Mesodermal cell (in vitro differentiated cells): ENCODE data around the gene WDR54.
A peak's percentile ranks its signal among the peaks of the same experiment; 100 is the strongest.

Experiments
- H3K27ac ChIP-seq: 2 replicates; pipeline ENCODE4 v1.7.0; 2013; ENCODE audit warnings: mild to moderate bottlenecking, low read depth, low read length, moderate library complexity; ENCODE audit not compliant: severe bottlenecking
- H3K36me3 ChIP-seq: 2 replicates; pipeline ENCODE4 v1.7.1; 2013; ENCODE audit warnings: mild to moderate bottlenecking, low read length, moderate library complexity; ENCODE audit not compliant: control insufficient read depth, insufficient read depth
- H3K4me1 ChIP-seq: one replicate; pipeline ENCODE4 v1.7.1; 2013; ENCODE audit warnings: mild to moderate bottlenecking, low read length; ENCODE audit not compliant: insufficient read depth, control insufficient read depth, poor library complexity, severe bottlenecking
- H3K4me3 ChIP-seq: 2 replicates; pipeline ENCODE4 v1.7.0; 2013; ENCODE audit warnings: low read length, control low read depth, mild to moderate bottlenecking; ENCODE audit not compliant: insufficient read depth, poor library complexity, severe bottlenecking; ENCODE audit errors: extremely low read depth
- H3K9me3 ChIP-seq: 2 replicates; pipeline ENCODE4 v1.7.1; 2013; ENCODE audit warnings: mild to moderate bottlenecking, low read length, moderate library complexity; ENCODE audit not compliant: control insufficient read depth
- WGBS, 2 experiments: methylation state at CpG; one replicate each; pipeline ENCODE4 v1.1.5; 2013; ENCODE audit warnings: missing lambda C conversion rate in 2 of 2; ENCODE audit not compliant: insufficient coverage in 2 of 2; 5-methylcytosine and 5-hydroxymethylcytosine counted together

The WDR54 gene

DNA sequence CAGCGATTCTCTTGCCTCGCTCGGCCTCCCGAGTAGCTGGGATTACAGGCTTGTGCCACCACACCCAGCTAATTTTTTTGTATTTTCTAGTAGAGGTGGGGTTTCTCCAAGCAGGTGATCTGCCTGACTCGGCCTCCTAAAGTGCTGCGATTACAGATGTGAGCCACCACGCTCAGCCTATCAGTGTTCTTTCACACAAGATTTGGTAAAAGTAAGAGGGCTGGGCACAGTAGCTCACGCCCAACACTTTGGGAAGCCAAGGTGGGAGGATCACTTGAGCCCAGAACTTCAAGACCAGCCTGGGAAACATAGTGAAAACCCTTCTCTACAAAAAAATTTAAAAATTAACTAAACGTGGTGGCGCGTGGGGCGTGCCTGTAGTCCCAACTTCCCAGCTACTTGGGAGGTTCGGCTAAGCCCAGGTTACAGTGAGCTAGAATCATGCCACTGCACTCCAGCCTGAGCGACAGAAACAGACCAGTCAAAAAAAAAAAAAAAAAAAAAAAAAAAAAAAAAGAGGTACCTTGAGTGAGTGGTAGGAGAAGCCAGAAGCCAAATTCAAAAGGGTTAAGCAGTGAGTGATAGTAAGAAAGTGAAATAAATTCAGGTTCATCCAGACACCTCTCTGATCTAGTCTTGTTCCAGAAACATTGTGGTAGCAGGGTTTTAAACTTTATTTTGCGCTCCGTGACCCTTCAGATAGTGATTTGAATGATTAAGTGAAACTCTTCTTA lies 50.0 kb downstream of the WDR54 start:
- Histone ChIP-seq H3K9me3 (no peaks in the 10 kb centered on the region), H3K36me3 (peaks cover 25% of the 10 kb centered on the region), H3K4me1 (peaks cover 7% of the 10 kb centered on the region), H3K4me3 (peak overlapping the region; percentile 79), H3K27ac (peak overlapping the region; percentile 66)
- 82 to 93% methylated on average over 8 to 9 of the region's 16 CpGs for WGBS, 2 experiments

DNA sequence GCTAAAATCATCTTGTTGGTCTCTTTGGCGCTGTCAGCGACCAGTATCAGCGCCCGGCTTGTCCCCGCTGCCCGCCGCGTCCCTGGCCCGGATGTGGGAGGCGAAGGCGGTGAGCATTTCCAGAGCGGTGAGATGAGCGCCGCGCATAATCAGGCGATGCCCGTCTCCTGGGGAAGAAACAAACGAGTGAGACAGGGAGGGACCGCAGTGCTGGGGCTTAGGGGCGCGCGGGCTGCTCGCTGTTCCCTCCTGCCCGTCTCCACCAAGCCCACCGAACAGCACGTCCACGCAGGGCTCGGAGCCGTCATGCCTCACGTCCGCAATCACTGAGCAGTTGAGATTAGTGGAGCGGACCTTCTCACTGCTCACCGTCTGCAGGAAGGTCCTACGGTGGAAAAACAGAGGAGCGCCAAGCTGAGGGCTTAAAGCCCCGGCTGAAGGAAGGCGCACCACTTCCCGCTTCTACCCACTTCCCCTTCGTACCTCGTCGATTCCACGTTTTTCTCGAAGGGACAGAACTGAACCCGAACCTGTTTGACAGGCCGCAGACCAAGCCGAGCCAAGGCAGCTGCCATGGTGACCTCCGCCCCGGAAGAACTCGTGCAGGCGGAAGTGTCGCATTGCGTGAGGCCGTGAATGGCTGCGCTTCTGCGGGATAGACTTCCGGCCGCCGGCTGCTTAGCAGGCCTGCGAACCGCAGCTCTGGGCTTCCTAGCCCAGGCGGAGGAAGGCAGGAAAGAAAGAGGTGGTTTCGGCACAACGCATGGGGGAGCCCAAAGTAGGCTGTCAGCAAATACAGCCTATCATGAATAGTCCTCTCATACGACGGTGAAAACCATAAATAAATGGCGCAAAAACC lies 50.8 kb downstream of the WDR54 start, which contains the start of gene MRPL53:
TSS of gene MRPL53 (minus strand) at position 595 of the 859 bp plus-strand sequence. CDS start at position 575, 20 bp downstream.
- Histone ChIP-seq H3K9me3 (no peaks in the 10 kb centered on the region), H3K27ac (peak within 1 kb of the TSS; percentile 66), H3K4me3 (peak within 1 kb of the TSS; percentile 79), H3K4me1 (peaks cover 7% of the 10 kb centered on the region), H3K36me3 (peaks cover 31% of the 10 kb centered on the region)
- 1 to 2% methylated on average over 36 to 64 of the region's 66 CpGs for WGBS, 2 experiments

DNA sequence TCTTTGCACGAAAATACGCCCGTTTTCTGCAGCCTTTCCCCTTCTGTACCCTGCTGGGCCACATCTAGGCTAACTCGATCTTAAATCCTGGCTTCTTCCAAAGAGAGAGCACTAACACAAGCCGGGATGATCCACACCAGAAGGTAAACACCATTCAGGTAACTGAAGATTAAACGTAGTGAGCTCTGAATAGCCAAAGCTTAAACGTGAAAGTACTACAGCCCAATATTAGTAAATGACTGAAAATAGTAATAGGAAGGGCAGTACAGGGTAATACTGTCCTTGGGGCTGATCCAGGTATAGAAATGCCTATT lies 51.4 kb downstream of the WDR54 start:
- Histone ChIP-seq H3K9me3 (no peaks in the 10 kb centered on the region), H3K36me3 (peaks cover 37% of the 10 kb centered on the region), H3K4me3 (peak overlapping the region; percentile 79), H3K4me1 (peaks cover 7% of the 10 kb centered on the region), H3K27ac (peak overlapping the region; percentile 66)
- WGBS, 2 experiments, result 40 to 41% methylated on average over 6 to 7 of the region's 7 CpGs

DNA sequence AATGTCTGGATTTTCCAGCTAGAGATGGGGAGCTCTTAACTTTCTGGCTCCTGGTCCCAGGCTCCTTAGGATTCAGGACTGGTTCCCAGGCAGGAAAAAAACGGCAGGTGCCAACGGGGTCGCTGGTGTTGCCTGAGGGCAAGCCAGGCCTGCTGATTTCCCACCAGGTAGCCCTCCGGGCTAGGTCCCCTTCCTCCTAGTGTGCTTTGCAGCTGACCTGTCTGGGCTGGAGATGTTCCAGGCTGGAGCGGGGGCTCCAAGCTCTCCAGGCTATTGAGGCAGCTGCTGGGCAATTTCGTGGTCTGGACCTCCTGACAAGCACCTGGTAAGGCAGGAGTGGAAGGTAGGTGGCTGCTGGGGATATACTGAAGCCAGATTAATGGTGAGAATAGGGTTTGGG lies 53.0 kb downstream of the WDR54 start:
- no peak overlapping the region for H3K27ac ChIP-seq
- H3K4me3 ChIP-seq, result no peak overlapping the region
- WGBS, 2 experiments, result 94 to 100% methylated on average over 6 of the region's 6 CpGs
- H3K4me1 ChIP-seq, result peaks cover 7% of the 10 kb centered on the region
- H3K9me3 ChIP-seq, result no peaks in the 10 kb centered on the region
- H3K36me3 ChIP-seq, result peaks cover 49% of the 10 kb centered on the region

DNA sequence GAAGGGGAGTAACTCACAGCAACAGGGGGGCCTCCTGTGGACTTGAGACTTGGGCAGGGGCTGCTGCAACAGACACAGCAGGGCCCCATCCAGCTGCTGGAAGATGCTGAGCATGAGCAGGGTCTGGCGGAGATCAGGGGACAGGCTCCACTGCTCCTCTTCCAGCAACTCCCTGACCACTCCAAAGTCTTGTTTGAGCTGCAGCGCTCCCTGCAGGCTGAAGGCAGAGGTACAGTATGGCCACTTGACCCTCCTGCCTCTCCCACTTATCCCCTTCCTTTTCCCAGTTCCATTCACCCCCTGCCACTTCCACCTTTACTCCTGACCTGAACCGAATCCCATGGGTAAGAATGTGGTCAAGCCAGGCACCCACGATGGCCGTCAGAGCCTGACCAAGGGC lies 53.4 kb downstream of the WDR54 start:
- H3K4me1 ChIP-seq, result peaks cover 7% of the 10 kb centered on the region
- no peaks in the 10 kb centered on the region for H3K9me3 ChIP-seq
- no peak overlapping the region for H3K27ac ChIP-seq
- H3K4me3 ChIP-seq, result no peak overlapping the region
- H3K36me3 ChIP-seq, result peaks cover 50% of the 10 kb centered on the region
- 97 to 98% methylated on average over 4 to 5 of the region's 5 CpGs for WGBS, 2 experiments
